ENCODE data around the gene BMP8A.

DNA sequence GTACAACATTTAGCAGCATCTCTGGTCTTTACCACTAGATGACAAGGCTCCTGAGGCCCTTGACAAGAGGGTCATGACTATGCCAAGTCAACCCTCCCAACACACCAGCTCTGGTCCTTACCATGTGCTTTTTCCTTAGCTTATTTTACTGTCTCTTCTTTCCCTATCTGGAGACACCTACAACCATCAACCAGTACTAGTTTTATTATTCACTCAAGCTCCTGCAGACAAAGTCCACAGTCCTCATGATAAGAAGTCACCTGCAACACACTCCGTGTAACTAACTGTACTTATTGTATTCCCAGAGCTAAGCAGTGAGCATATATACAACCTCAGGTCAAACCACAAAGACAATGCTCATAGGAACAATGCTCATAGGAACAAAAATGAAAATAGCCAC lies 69.8 kb downstream of the BMP8A start:
- no peak for TF ChIP-seq POLR2AphosphoS5 (IDR thresholded peaks at IDR 0.05)
- TF ChIP-seq CTCF (IDR thresholded peaks at IDR 0.05) = no peak
